Mesendoderm (in vitro differentiated cells): Measurements from ENCODE around the gene MARK2.

ENCODE experiments used
- DNase-seq: peaks from one replicate; pipeline ENCODE4 v3.0.0; 2013
- H2AK5ac ChIP-seq: 2 replicates; pipeline ENCODE4 v1.6.1; 2013; ENCODE audit warnings: low read length, inconsistent platforms
- H2BK120ac ChIP-seq: 2 replicates; pipeline ENCODE4 v1.6.1; 2013; ENCODE audit warnings: low read depth, mild to moderate bottlenecking, low read length, moderate library complexity, mixed read lengths
- H2BK15ac ChIP-seq: replicated peaks from 2 replicates; pipeline ENCODE4 v1.6.1; 2013; ENCODE audit warnings: low read depth, mild to moderate bottlenecking, moderate library complexity
- H2BK5ac ChIP-seq: 2 replicates; pipeline ENCODE4 v1.6.1; 2013; ENCODE audit warnings: low read length, inconsistent platforms
- H3K18ac ChIP-seq: 2 replicates; pipeline ENCODE4 v1.6.1; 2013; ENCODE audit warnings: mild to moderate bottlenecking, low read length, mixed read lengths
- H3K23ac ChIP-seq: one replicate; pipeline ENCODE4 v1.6.1; 2013; ENCODE audit warnings: low read length
- H3K27ac ChIP-seq: 2 replicates; pipeline ENCODE4 v1.5.1; 2013; ENCODE audit warnings: low read depth, mild to moderate bottlenecking, inconsistent platforms, low read length, moderate library complexity
- H3K27me3 ChIP-seq: 2 replicates; pipeline ENCODE4 v1.6.1; 2013; ENCODE audit warnings: low read length, control low read depth, mild to moderate bottlenecking, inconsistent platforms; ENCODE audit not compliant: insufficient read depth, poor library complexity
- H3K36me3 ChIP-seq: 2 replicates; pipeline ENCODE4 v1.6.1; 2013; ENCODE audit warnings: low read length, inconsistent platforms; ENCODE audit not compliant: control insufficient read depth, insufficient read depth
- H3K4ac ChIP-seq: one replicate; pipeline ENCODE4 v1.6.1; 2013; ENCODE audit warnings: low read depth, mild to moderate bottlenecking, low read length, moderate library complexity
- H3K4me1 ChIP-seq: 2 replicates; pipeline ENCODE4 v1.6.1; 2013; ENCODE audit warnings: low read depth, low read length, inconsistent platforms; ENCODE audit not compliant: control insufficient read depth
- H3K4me2 ChIP-seq: 2 replicates; pipeline ENCODE4 v1.6.1; 2013; ENCODE audit warnings: low read length
- H3K4me3 ChIP-seq: 2 replicates; pipeline ENCODE4 v1.5.1; 2013; ENCODE audit warnings: mild to moderate bottlenecking, low read length
- H3K56ac ChIP-seq: one replicate; pipeline ENCODE4 v1.6.1; 2013; ENCODE audit warnings: low read length
- H3K79me1 ChIP-seq: 2 replicates; pipeline ENCODE4 v1.6.1; 2013; ENCODE audit warnings: low read length, inconsistent platforms
- H3K79me2 ChIP-seq: 2 replicates; pipeline ENCODE4 v1.6.1; 2013; ENCODE audit warnings: mild to moderate bottlenecking, low read length; ENCODE audit not compliant: control insufficient read depth, insufficient read depth
- H3K9ac ChIP-seq: 2 replicates; pipeline ENCODE4 v1.6.1; 2013; ENCODE audit warnings: low read length, inconsistent platforms
- H4K5ac ChIP-seq: one replicate; pipeline ENCODE4 v1.6.1; 2013; ENCODE audit warnings: low read length
- H4K8ac ChIP-seq: one replicate; pipeline ENCODE4 v1.6.1; 2013; ENCODE audit warnings: low read depth, mild to moderate bottlenecking, control low read depth, low read length, moderate library complexity
- WGBS: extraction: QIAGEN DNeasy Blood & Tissue Kit; methylation state at CpG from one replicate; pipeline ENCODE4 v1.1.7; 2013; ENCODE audit warnings: low lambda C conversion rate, missing lambda C conversion rate; ENCODE audit not compliant: insufficient coverage; ENCODE audit errors: extremely low coverage; 5-methylcytosine and 5-hydroxymethylcytosine counted together

The MARK2 gene

DNA sequence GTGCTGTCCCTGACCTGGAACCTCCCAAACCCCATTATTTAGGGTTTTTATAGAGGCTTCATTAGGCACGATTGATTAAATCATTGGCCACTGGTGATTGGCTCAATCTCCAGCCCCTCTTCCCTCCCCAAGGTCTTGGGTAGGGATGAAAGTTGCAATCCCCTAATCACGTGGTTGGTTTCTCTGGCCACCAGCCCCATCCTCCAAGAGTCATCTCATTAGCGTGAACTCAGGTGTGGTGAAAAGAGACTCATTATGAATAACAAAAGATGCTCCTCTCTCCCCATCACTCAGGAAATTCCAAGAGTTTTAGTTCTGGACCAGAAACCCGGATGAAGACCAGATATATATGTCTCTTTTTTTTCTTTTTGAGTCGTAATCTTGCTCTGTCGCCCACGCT, 7.6 kb upstream of the MARK2 start:
- DNase-seq: no peak
- no peak overlapping the region for H2BK5ac ChIP-seq
- no peak overlapping the region for H3K4me3 ChIP-seq
- no peak overlapping the region for H4K5ac ChIP-seq
- H3K27me3 ChIP-seq: no peaks in the 10 kb centered on the region
- no peak overlapping the region for H3K27ac ChIP-seq
- H3K18ac ChIP-seq: no peak overlapping the region
- WGBS: no CpG with 5 or more reads among the region's 7 CpGs
- no peak overlapping the region for H4K8ac ChIP-seq
- H3K9ac ChIP-seq: no peak overlapping the region
- H3K79me2 ChIP-seq: no peaks in the 10 kb centered on the region
- H3K4me2 ChIP-seq: no peak overlapping the region
- no peaks in the 10 kb centered on the region for H3K4me1 ChIP-seq
- H2BK120ac ChIP-seq: no peak overlapping the region
- H2AK5ac ChIP-seq: no peak overlapping the region
- no peak overlapping the region for H3K4ac ChIP-seq
- no peak overlapping the region for H2BK15ac ChIP-seq
- H3K23ac ChIP-seq: no peak overlapping the region
- no peak overlapping the region for H3K56ac ChIP-seq
- H3K79me1 ChIP-seq: no peaks in the 10 kb centered on the region
- H3K36me3 ChIP-seq: no peaks in the 10 kb centered on the region

GRCh38 chr11:63832336-63832735, 6.6 kb upstream of the MARK2 start:
- no peak overlapping the region for H3K56ac ChIP-seq
- H3K27ac ChIP-seq: no peak overlapping the region
- H2BK120ac ChIP-seq: no peak overlapping the region
- H4K5ac ChIP-seq: no peak overlapping the region
- H4K8ac ChIP-seq: no peak overlapping the region
- no peak overlapping the region for H3K4ac ChIP-seq
- H3K18ac ChIP-seq: no peak overlapping the region
- no peak for DNase-seq
- no peak overlapping the region for H2AK5ac ChIP-seq
- no peaks in the 10 kb centered on the region for H3K79me2 ChIP-seq
- H2BK15ac ChIP-seq: no peak overlapping the region
- no peaks in the 10 kb centered on the region for H3K27me3 ChIP-seq
- no peak overlapping the region for H3K9ac ChIP-seq
- no peaks in the 10 kb centered on the region for H3K36me3 ChIP-seq
- WGBS: no CpG with 5 or more reads among the region's 2 CpGs
- H3K4me2 ChIP-seq: no peak overlapping the region
- no peak overlapping the region for H3K4me3 ChIP-seq
- no peak overlapping the region for H2BK5ac ChIP-seq
- H3K4me1 ChIP-seq: no peaks in the 10 kb centered on the region
- no peak overlapping the region for H3K23ac ChIP-seq
- H3K79me1 ChIP-seq: no peaks in the 10 kb centered on the region

GRCh38 chr11:63833048-63833447, 5.9 kb upstream of the MARK2 start:
- H3K27me3 ChIP-seq: no peaks in the 10 kb centered on the region

GRCh38 chr11:63834535-63835157, 4.3 kb upstream of the MARK2 start:
- Histone ChIP-seq H2BK5ac (no peak overlapping the region), H3K4me2 (no peak overlapping the region), H3K9ac (no peak overlapping the region), H3K4me3 (no peak overlapping the region), H4K5ac (no peak overlapping the region), H2AK5ac (no peak overlapping the region), H3K27ac (no peak overlapping the region), H3K79me1 (peaks cover 2% of the 10 kb centered on the region), H4K8ac (no peak overlapping the region), H3K23ac (no peak overlapping the region), H2BK15ac (no peak overlapping the region), H3K36me3 (no peaks in the 10 kb centered on the region), H3K79me2 (peaks cover 4% of the 10 kb centered on the region), H2BK120ac (no peak overlapping the region), H3K18ac (no peak overlapping the region), H3K4ac (no peak overlapping the region), H3K4me1 (no peaks in the 10 kb centered on the region), H3K27me3 (no peaks in the 10 kb centered on the region), H3K56ac (no peak overlapping the region)
- WGBS: no CpG with 5 or more reads among the region's 12 CpGs
- no peak for DNase-seq

More at GRCh38 chr11:63833048-63833447, 5.9 kb upstream of the MARK2 start:
- Histone ChIP-seq H3K18ac (no peak overlapping the region), H3K27ac (no peak overlapping the region), H2BK15ac (no peak overlapping the region), H3K23ac (no peak overlapping the region), H2AK5ac (no peak overlapping the region), H3K4me3 (no peak overlapping the region), H3K56ac (no peak overlapping the region), H3K9ac (no peak overlapping the region), H3K79me2 (no peaks in the 10 kb centered on the region), H3K4ac (no peak overlapping the region), H3K79me1 (no peaks in the 10 kb centered on the region), H3K36me3 (no peaks in the 10 kb centered on the region), H2BK120ac (no peak overlapping the region), H3K4me1 (no peaks in the 10 kb centered on the region), H4K8ac (no peak overlapping the region), H2BK5ac (no peak overlapping the region), H3K4me2 (no peak overlapping the region), H4K5ac (no peak overlapping the region)
- DNase-seq: no peak
- WGBS: no CpG with 5 or more reads among the region's 2 CpGs

DNA sequence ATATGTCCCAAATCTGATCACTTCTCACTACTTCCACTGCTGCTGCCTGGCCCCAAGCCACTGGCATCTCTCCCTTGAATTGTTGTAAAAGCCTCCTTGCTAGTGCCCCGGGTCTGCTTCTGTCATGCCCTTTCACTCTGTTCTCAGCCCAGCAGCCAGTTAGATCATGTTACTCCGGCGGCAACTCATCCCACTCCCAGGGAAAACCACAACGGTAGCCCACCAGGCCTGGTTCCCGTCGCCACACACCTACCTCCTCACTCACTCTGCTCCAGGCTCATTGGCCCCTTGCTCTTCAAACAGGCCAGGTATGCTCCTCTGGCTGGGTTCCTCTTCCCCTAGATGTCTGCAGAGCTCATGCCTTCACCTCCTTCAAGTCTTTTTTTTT, 3.8 kb upstream of the MARK2 start:
- H2BK15ac ChIP-seq: no peak overlapping the region
- no peak overlapping the region for H3K4ac ChIP-seq
- H3K79me2 ChIP-seq: peaks cover 9% of the 10 kb centered on the region
- H2AK5ac ChIP-seq: no peak overlapping the region
- no peak overlapping the region for H2BK120ac ChIP-seq
- no peak overlapping the region for H4K8ac ChIP-seq
- no peak overlapping the region for H3K4me2 ChIP-seq
- no peak overlapping the region for H3K18ac ChIP-seq
- no peak overlapping the region for H3K56ac ChIP-seq
- H3K27me3 ChIP-seq: no peaks in the 10 kb centered on the region
- H3K4me3 ChIP-seq: no peak overlapping the region
- H3K4me1 ChIP-seq: peaks cover 2% of the 10 kb centered on the region
- no peak overlapping the region for H3K23ac ChIP-seq
- peaks cover 7% of the 10 kb centered on the region for H3K79me1 ChIP-seq
- whole genome bisulfite sequencing: no CpG with 5 or more reads among the region's 6 CpGs
- H3K36me3 ChIP-seq: no peaks in the 10 kb centered on the region
- no peak for DNase-seq
- no peak overlapping the region for H2BK5ac ChIP-seq
- H4K5ac ChIP-seq: no peak overlapping the region
- H3K27ac ChIP-seq: no peak overlapping the region
- H3K9ac ChIP-seq: no peak overlapping the region

DNA sequence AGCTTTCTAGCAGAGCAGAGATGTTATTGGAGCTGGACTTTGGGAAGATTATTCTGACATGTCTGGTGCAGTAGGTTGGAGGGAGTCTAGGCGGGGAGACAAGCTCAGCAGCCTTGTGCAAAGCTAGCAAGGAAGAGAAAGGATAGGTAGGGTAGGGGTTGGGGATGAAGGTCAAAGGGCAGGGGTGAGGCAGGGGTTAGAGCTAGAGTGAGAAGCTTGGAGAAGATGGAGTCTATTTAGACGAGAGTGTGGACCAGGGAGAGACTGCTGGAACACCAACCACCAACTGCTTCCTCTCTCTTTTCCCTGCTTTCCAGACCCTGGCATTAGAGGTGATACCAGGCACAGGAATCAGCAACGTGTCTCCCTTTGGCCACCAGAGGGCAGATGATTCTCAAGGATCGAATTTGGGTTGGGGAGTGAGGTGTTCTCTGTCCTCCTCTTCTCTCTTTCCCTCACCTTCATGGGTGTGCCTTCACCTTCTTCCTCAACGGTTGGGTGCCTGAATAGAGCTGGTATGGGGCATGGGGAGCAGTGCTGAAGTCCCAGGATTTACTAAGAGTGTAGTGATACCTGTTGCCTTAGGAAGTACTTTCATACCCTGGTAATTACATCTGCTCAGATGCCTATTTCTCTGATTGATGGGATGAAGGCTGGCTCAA, 1.8 kb upstream of the MARK2 start:
- no peak overlapping the region for H2BK120ac ChIP-seq
- H2AK5ac ChIP-seq: no peak overlapping the region
- no peak overlapping the region for H3K4me2 ChIP-seq
- H3K56ac ChIP-seq: peak overlapping the region; percentile 17
- H3K79me1 ChIP-seq: peaks cover 20% of the 10 kb centered on the region
- WGBS: no CpG with 5 or more reads among the region's 5 CpGs
- H3K9ac ChIP-seq: no peak overlapping the region
- peaks cover 18% of the 10 kb centered on the region for H3K4me1 ChIP-seq
- H3K36me3 ChIP-seq: no peaks in the 10 kb centered on the region
- no peaks in the 10 kb centered on the region for H3K27me3 ChIP-seq
- no peak overlapping the region for H2BK5ac ChIP-seq
- no peak overlapping the region for H3K4me3 ChIP-seq
- no peak overlapping the region for H3K23ac ChIP-seq
- no peak overlapping the region for H4K8ac ChIP-seq
- DNase-seq: peak; percentile 89
- no peak overlapping the region for H3K18ac ChIP-seq
- H3K79me2 ChIP-seq: peaks cover 27% of the 10 kb centered on the region
- H3K4ac ChIP-seq: no peak overlapping the region
- no peak overlapping the region for H4K5ac ChIP-seq
- H2BK15ac ChIP-seq: no peak overlapping the region
- H3K27ac ChIP-seq: no peak overlapping the region
